Testis (tissue), 3 donors: Measurements from ENCODE around the gene DCAF10. TPM values are rescaled to one million over a fixed set of nuclear protein-coding genes. Genes with fewer than 3 reads are reported as not detected.
A peak's percentile ranks its signal among the peaks of the same experiment; 100 is the strongest.
"Not testable (repeated sequence)": the region's sequence is repeated elsewhere in the genome, so short reads cannot be mapped to it uniquely, and the experiment has no call there.

ENCODE experiments used
- DNase-seq: peaks from one replicate; pipeline ENCODE4 v3.0.0-alpha.2; 2019
- H3K27ac ChIP-seq, 2 donors: fragments of 200-600 bp; sonication (generic); one replicate each; pipeline ENCODE4 v1.5.1; 2019
- H3K27me3 ChIP-seq: fragments of 200-600 bp; sonication (generic); one replicate; pipeline ENCODE4 v1.5.1; 2019
- H3K36me3 ChIP-seq: fragments of 200-600 bp; sonication (generic); one replicate; pipeline ENCODE4 v1.5.1; 2017; ENCODE audit warnings: low read depth; ENCODE audit errors: missing control alignments
- H3K4me1 ChIP-seq: fragments of 200-600 bp; sonication (generic); one replicate; pipeline ENCODE4 v1.5.1; 2019
- H3K4me3 ChIP-seq, 2 donors: fragments of 200-600 bp; sonication (generic); one replicate each; pipeline ENCODE4 v1.5.1; 2017 to 2019
- H3K9me3 ChIP-seq: fragments of 200-600 bp; sonication (generic); one replicate; pipeline ENCODE4 v1.5.1; 2017
- CTCF ChIP-seq, 3 experiments: fragments of 450-650 bp in 2 of 3; fragments of 200-600 bp in 1 of 3; sonication (generic) in 1 of 3; IDR thresholded peaks; one replicate each; pipeline ENCODE4 v1.5.1; 2016 to 2019; ENCODE audit warnings: antibody characterized with exemption in 3 of 3, mild to moderate bottlenecking in 2 of 3, moderate library complexity in 1 of 3
- POLR2A ChIP-seq: fragments of 450-650 bp; IDR thresholded peaks from one replicate; pipeline ENCODE4 v1.6.1; 2017; ENCODE audit warnings: antibody characterized with exemption, mild to moderate bottlenecking, moderate library complexity
- WGBS, 2 donors: methylation state at CpG; one replicate each; pipeline ENCODE4 v1.1.5; 2018; 5-methylcytosine and 5-hydroxymethylcytosine counted together
- intact Hi-C: fragments of 100-400 bp; cut with DNase I; formaldehyde crosslinking; loops from one replicate; pipeline ENCODE4 v1.15.1; 2023; ENCODE audit warnings: low total_unique reads
- polyA plus RNA-seq: library from polyadenylated mRNA; stranded (reverse); fragments of 350-450 nt; fragmentation: Illumina TruSeq; extraction: RNeasy Lipid Tissue Mini Kit (QIAGEN cat#74804); gene quantifications from one replicate; pipeline ENCODE4 v1.2.3, GENCODE V29; 2014; ENCODE audit warnings: low read depth, low replicate concordance; ENCODE audit not compliant: insufficient read depth
- total RNA-seq, 2 donors: library from RNA; depleted of rRNA; stranded (reverse); fragments of >200 nt; gene quantifications; one replicate each; pipeline ENCODE4 v1.2.3, GENCODE V29; 2016

Gene DCAF10
- total and polyA plus RNA-seq, 3 donors from 2014 or later, result 77.3 to 104 (median 77.9) TPM

GRCh38 chr9:37908698-37909186 is 108.1 kb downstream of the DCAF10 start:
- DNase-seq, result peak; percentile 11
- no peak overlapping the region for H3K27ac ChIP-seq
- intact Hi-C loops, result loop anchor here (10.0 kb wide), 1 partner anchor 486 kb away; the partner anchor contains the start of gene ALDH1B1
- H3K36me3 ChIP-seq, result no peaks in the 10 kb centered on the region
- 56 to 66% methylated on average over 4 of the region's 4 CpGs for WGBS, 2 donors
- H3K4me1 ChIP-seq, result peaks cover 5% of the 10 kb centered on the region
- H3K4me3 ChIP-seq, result no peak overlapping the region
- no peaks in the 10 kb centered on the region for H3K9me3 ChIP-seq
- no peaks in the 10 kb centered on the region for H3K27me3 ChIP-seq
- TF ChIP-seq CTCF (IDR thresholded peaks at IDR 0.05) (no peak), POLR2A (no peak)

- Histone ChIP-seq H3K4me3 (no peak overlapping the region), H3K27me3 (no peaks in the 10 kb centered on the region), H3K4me1 (peaks cover 5% of the 10 kb centered on the region), H3K27ac (no peak overlapping the region), H3K36me3 (no peaks in the 10 kb centered on the region), H3K9me3 (no peaks in the 10 kb centered on the region)
- WGBS, 2 donors, result 94 to 97% methylated on average over 3 of the region's 3 CpGs
- TF ChIP-seq POLR2A (no peak), CTCF (IDR thresholded peaks at IDR 0.05) (no peak)
- intact Hi-C loops, result loop anchor here (10.0 kb wide), 1 partner anchor 485 kb away; the partner anchor contains the start of gene ALDH1B1
- DNase-seq, result no peak
Measured at GRCh38 chr9:37909326-37909725, 108.7 kb downstream of the DCAF10 start.

- not testable (repeated sequence) for H3K27ac ChIP-seq, H3K4me1 ChIP-seq, H3K4me3 ChIP-seq, H3K27me3 ChIP-seq, H3K9me3 ChIP-seq, DNase-seq, H3K36me3 ChIP-seq
- intact Hi-C loops, result loop anchor here (10.0 kb wide), 2 partner anchors 155 to 485 kb away; partner anchors contain the start of genes ALDH1B1 and SHB
- WGBS, 2 donors, result 87 to 93% methylated on average over 5 of the region's 5 CpGs
Measured at GRCh38 chr9:37909836-37910235, 109.2 kb downstream of the DCAF10 start.

- no peaks in the 10 kb centered on the region for H3K27me3 ChIP-seq
- no peaks in the 10 kb centered on the region for H3K9me3 ChIP-seq
- 96 to 98% methylated on average over 4 of the region's 4 CpGs for WGBS, 2 donors
- no peak for TF ChIP-seq POLR2A
- TF ChIP-seq CTCF (IDR thresholded peaks at IDR 0.05), result no peak
- H3K4me3 ChIP-seq, result no peak overlapping the region
- H3K4me1 ChIP-seq, result no peaks in the 10 kb centered on the region
- no peaks in the 10 kb centered on the region for H3K36me3 ChIP-seq
- no peak for DNase-seq
- intact Hi-C loops, result loop anchor here (10.0 kb wide), 1 partner anchor 155 kb away; the partner anchor contains the start of gene SHB
- H3K27ac ChIP-seq, result no peak overlapping the region
Measured at GRCh38 chr9:37910271-37910670, 109.7 kb downstream of the DCAF10 start.

- H3K9me3 ChIP-seq, result no peaks in the 10 kb centered on the region
- intact Hi-C loops, result loop anchor here (10.0 kb wide), 1 partner anchor 154 kb away; the partner anchor contains the start of gene SHB
- DNase-seq, result no peak
- 55 to 56% methylated on average over 5 to 6 of the region's 6 CpGs for WGBS, 2 donors
- H3K27me3 ChIP-seq, result no peaks in the 10 kb centered on the region
- H3K4me1 ChIP-seq, result no peaks in the 10 kb centered on the region
- TF ChIP-seq POLR2A, result no peak
- no peak for TF ChIP-seq CTCF (IDR thresholded peaks at IDR 0.05)
- no peak overlapping the region for H3K4me3 ChIP-seq
- H3K36me3 ChIP-seq, result no peaks in the 10 kb centered on the region
- H3K27ac ChIP-seq, result no peak overlapping the region
Measured at GRCh38 chr9:37911271-37911681, 110.7 kb downstream of the DCAF10 start.
